K562 (cell line): ENCODE results near the gene HOTAIR.

Experiments
- CBX2 ChIP-seq: fragments of 200-600 bp; sonication (generic); IDR thresholded peaks from one replicate; pipeline ENCODE4 v1.6.1; 2012; ENCODE audit warnings: mild to moderate bottlenecking, low read length, inconsistent platforms; ENCODE audit not compliant: insufficient read depth, poor library complexity, severe bottlenecking
- CHD7 ChIP-seq: fragments of 200-600 bp; sonication (generic); IDR thresholded peaks from one replicate; pipeline ENCODE4 v1.6.1; 2012; ENCODE audit warnings: mild to moderate bottlenecking, low read depth, low read length, inconsistent platforms
- XRCC4 ChIP-seq: IDR thresholded peaks from one replicate; pipeline ENCODE4 v1.6.1; 2011; ENCODE audit not compliant: insufficient read depth, insufficient read length; ENCODE audit errors: extremely low read depth
- ZC3H4 ChIP-seq: sonication (generic); formaldehyde crosslinking; IDR thresholded peaks from 2 replicates; pipeline ENCODE4 v1.9.0; 2021; ENCODE audit warnings: missing genetic modification reagents, borderline replicate concordance

GRCh38 chr12:53973236-53974042 lies 1.3 kb downstream of the HOTAIR start:
- TF ChIP-seq CHD7 (no peak), XRCC4 (no peak), ZC3H4 (no peak), CBX2 (peak; percentile 46)
